OCI-LY3 (cell line): Measurements from ENCODE around the gene CACNA2D3.

Source experiments
- H2AFZ ChIP-seq: fragments of 200-600, 300-600 bp; shearing (Covaris generic); 2 replicates; pipeline ENCODE4 v1.6.0; 2014; ENCODE audit warnings: antibody characterized with exemption, low read depth, low read length
- H3K27ac ChIP-seq: fragments of 200-600, 300-600 bp; sonication (generic); 2 replicates; pipeline ENCODE4 v1.5.1; 2014; ENCODE audit warnings: mild to moderate bottlenecking, low read length, moderate library complexity, mixed read lengths
- H3K27me3 ChIP-seq: fragments of 200-600, 300-600 bp; sonication (generic); 2 replicates; pipeline ENCODE4 v1.6.1; 2014; ENCODE audit warnings: low read depth, low read length, mixed read lengths
- H3K36me3 ChIP-seq: fragments of 200-600, 300-600 bp; sonication (generic); replicated peaks from 2 replicates; pipeline ENCODE3; 2014; ENCODE audit warnings: low read depth, low read length, mixed read lengths
- H3K4me1 ChIP-seq: fragments of 300-600, 200-600 bp; sonication (generic); 2 replicates; pipeline ENCODE4 v1.6.1; 2014; ENCODE audit warnings: low read length, mixed read lengths
- H3K4me2 ChIP-seq: fragments of 200-600, 300-600 bp; sonication (generic); 2 replicates; pipeline ENCODE4 v1.6.1; 2014; ENCODE audit warnings: low read length, mixed read lengths
- H3K4me3 ChIP-seq: fragments of 300-600, 200-600 bp; sonication (generic); 2 replicates; pipeline ENCODE4 v1.5.1; 2014; ENCODE audit warnings: antibody characterized with exemption, mild to moderate bottlenecking, low read length, moderate library complexity
- H3K79me2 ChIP-seq: fragments of 300-600, 200-600 bp; shearing (Covaris generic); 2 replicates; pipeline ENCODE4 v1.6.1; 2014; ENCODE audit warnings: mild to moderate bottlenecking, low read length, mixed read lengths
- H3K9ac ChIP-seq: fragments of 300-600, 200-600 bp; shearing (Covaris generic); 2 replicates; pipeline ENCODE4 v1.6.0; 2014; ENCODE audit warnings: mild to moderate bottlenecking, low read length, moderate library complexity
- H3K9me3 ChIP-seq: fragments of 200-600, 300-600 bp; shearing (Covaris generic); 2 replicates; pipeline ENCODE4 v1.6.1; 2014; ENCODE audit warnings: low read length, mixed read lengths; ENCODE audit not compliant: insufficient read depth
- H4K20me1 ChIP-seq: fragments of 200-600, 300-600 bp; sonication (generic); 2 replicates; pipeline ENCODE4 v1.6.1; 2016; ENCODE audit warnings: low read length, mixed read lengths; ENCODE audit not compliant: insufficient read depth
- CTCF ChIP-seq: fragments of 200-600, 300-600 bp; sonication (generic); IDR thresholded peaks from 2 replicates; pipeline ENCODE4 v1.5.1; 2014; ENCODE audit warnings: antibody characterized with exemption, low read length, low read depth
- EZH2phosphoT487 ChIP-seq: fragments of 200-600 bp; shearing (Covaris generic); IDR thresholded peaks from 2 replicates; pipeline ENCODE4 v1.6.1; 2018; ENCODE audit warnings: antibody characterized with exemption, mixed run types, low read depth

Gene CACNA2D3

GRCh38 chr3:55065331-55065730, 943.0 kb downstream of the CACNA2D3 start:
- Histone ChIP-seq H3K27me3 (peaks cover 3% of the 10 kb centered on the region; the same call in 1 of the 2 replicates), H3K79me2 (no peaks in the 10 kb centered on the region), H3K27ac (no peak overlapping the region), H2AFZ (no peak overlapping the region), H3K4me3 (no peak overlapping the region), H3K9me3 (no peaks in the 10 kb centered on the region), H3K4me2 (no peak overlapping the region), H3K9ac (no peak overlapping the region), H3K4me1 (no peaks in the 10 kb centered on the region), H4K20me1 (0 out of 2 replicates have a peak, but pooled peaks cover 5% of the 10 kb centered on the region), H3K36me3 (no peaks in the 10 kb centered on the region)
- no peak for TF ChIP-seq CTCF

DNA sequence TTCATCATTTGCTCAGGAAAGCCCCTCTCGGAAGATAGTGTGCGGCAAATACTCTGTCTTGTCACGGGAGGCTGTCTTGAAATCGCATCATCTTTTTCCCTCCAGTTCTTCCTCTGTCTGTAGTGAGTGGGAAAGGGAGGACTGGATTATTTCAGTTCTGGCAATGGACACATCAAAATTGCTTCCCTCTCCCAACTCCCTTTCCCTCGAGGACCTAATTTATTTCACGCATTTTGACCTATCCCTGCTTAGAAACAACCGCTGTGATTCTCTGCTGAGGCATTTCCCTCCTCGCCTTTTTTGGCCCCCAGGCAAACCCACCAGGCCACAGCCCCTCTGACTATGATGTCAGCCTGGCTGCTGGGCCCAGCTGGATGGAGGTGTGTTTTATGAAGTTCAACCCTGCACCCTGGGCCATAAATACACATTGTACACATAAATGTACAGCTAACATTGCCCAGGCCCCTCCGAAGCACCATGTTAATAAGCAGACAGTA, 944.2 kb downstream of the CACNA2D3 start:
- H3K4me2 ChIP-seq: no peak overlapping the region
- 0 out of 2 replicates have a peak, but pooled peaks cover 5% of the 10 kb centered on the region for H4K20me1 ChIP-seq
- TF ChIP-seq CTCF (no peak), EZH2phosphoT487 (no peak)
- no peaks in the 10 kb centered on the region for H3K36me3 ChIP-seq
- no peaks in the 10 kb centered on the region for H3K4me1 ChIP-seq
- H3K4me3 ChIP-seq: no peak overlapping the region
- H3K27ac ChIP-seq: no peak overlapping the region
- H2AFZ ChIP-seq: no peak overlapping the region
- H3K27me3 ChIP-seq: no peaks in the 10 kb centered on the region
- no peak overlapping the region for H3K9ac ChIP-seq
- H3K9me3 ChIP-seq: no peaks in the 10 kb centered on the region
- H3K79me2 ChIP-seq: no peaks in the 10 kb centered on the region

DNA sequence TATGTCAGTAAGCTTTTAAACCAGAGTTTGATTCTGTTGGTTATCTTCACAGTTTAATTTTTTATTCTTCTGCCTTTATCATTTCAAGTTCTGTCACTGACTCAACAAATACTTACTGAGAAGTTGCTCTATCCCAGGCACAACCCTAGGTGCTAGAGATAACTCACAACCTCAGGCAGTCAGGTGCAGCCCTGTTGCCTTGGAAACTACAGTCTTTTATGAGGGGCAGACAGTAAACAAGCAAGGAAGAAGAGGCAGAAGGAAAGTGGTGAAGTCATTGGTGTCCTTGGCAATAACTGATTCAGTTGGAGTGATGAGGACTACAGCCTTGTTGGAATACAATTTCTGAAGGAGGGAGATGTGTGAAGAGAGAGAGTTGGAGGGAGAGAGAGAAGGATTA, 947.6 kb downstream of the CACNA2D3 start:
- TF ChIP-seq CTCF (no peak), EZH2phosphoT487 (no peak)
- H3K27me3 ChIP-seq: no peaks in the 10 kb centered on the region
- no peaks in the 10 kb centered on the region for H4K20me1 ChIP-seq
- no peaks in the 10 kb centered on the region for H3K9me3 ChIP-seq
- no peaks in the 10 kb centered on the region for H3K36me3 ChIP-seq
- no peak overlapping the region for H3K4me2 ChIP-seq
- no peak overlapping the region for H2AFZ ChIP-seq
- no peaks in the 10 kb centered on the region for H3K79me2 ChIP-seq
- H3K9ac ChIP-seq: no peak overlapping the region
- no peak overlapping the region for H3K4me3 ChIP-seq
- no peak overlapping the region for H3K27ac ChIP-seq
- H3K4me1 ChIP-seq: no peaks in the 10 kb centered on the region

GRCh38 chr3:55074796-55075195, 952.4 kb downstream of the CACNA2D3 start:
- TF ChIP-seq CTCF: no peak
- H3K36me3 ChIP-seq: no peaks in the 10 kb centered on the region

More at GRCh38 chr3:55074796-55075195, 952.4 kb downstream of the CACNA2D3 start:
- Histone ChIP-seq H3K9ac (no peak overlapping the region), H2AFZ (no peak overlapping the region), H3K4me3 (no peak overlapping the region), H3K9me3 (no peaks in the 10 kb centered on the region), H4K20me1 (no peaks in the 10 kb centered on the region), H3K79me2 (no peaks in the 10 kb centered on the region), H3K27me3 (peaks cover 3% of the 10 kb centered on the region; the same call in 1 of the 2 replicates), H3K4me1 (no peaks in the 10 kb centered on the region), H3K27ac (no peak overlapping the region), H3K4me2 (no peak overlapping the region)
